ENCODE results near the gene CNOT4.

DNA sequence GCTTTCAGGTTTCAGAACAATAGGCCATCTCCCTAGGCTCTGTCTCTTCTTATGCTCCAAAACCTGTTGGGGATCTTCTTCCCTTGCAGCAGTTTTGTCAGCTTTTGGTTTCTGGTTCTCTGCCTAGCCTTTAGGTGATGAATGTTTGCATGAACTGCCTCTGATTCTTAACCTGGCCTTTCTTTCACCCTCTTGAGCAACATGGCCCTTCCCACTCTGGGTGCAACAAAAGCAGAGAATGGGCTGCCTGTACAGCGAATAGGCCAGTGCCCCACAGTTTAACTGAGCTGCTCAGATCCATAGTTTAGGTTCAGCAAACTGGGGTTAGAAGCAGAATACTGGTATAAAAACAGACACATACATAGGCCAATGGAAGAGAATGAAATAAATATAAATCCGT, 29.7 kb upstream of the CNOT4 start:
- TF ChIP-seq, protein P1, sequence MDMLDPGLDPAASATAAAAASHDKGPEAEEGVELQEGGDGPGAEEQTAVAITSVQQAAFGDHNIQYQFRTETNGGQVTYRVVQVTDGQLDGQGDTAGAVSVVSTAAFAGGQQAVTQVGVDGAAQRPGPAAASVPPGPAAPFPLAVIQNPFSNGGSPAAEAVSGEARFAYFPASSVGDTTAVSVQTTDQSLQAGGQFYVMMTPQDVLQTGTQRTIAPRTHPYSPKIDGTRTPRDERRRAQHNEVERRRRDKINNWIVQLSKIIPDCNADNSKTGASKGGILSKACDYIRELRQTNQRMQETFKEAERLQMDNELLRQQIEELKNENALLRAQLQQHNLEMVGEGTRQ (IDR thresholded peaks at IDR 0.05; ENCODE audit: low read depth, low read length), result no peak
- TF ChIP-seq RAD21 (IDR thresholded peaks at IDR 0.05; ENCODE audit: low read length), result no peak
- TF ChIP-seq, protein P2, sequence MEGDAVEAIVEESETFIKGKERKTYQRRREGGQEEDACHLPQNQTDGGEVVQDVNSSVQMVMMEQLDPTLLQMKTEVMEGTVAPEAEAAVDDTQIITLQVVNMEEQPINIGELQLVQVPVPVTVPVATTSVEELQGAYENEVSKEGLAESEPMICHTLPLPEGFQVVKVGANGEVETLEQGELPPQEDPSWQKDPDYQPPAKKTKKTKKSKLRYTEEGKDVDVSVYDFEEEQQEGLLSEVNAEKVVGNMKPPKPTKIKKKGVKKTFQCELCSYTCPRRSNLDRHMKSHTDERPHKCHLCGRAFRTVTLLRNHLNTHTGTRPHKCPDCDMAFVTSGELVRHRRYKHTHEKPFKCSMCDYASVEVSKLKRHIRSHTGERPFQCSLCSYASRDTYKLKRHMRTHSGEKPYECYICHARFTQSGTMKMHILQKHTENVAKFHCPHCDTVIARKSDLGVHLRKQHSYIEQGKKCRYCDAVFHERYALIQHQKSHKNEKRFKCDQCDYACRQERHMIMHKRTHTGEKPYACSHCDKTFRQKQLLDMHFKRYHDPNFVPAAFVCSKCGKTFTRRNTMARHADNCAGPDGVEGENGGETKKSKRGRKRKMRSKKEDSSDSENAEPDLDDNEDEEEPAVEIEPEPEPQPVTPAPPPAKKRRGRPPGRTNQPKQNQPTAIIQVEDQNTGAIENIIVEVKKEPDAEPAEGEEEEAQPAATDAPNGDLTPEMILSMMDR (conservative IDR thresholded peaks at IDR 0.05; ENCODE audit: low read depth, low read length), result no peak
- TF ChIP-seq POLR2A (IDR thresholded peaks at IDR 0.05; ENCODE audit: low read depth, low read length), result no peak
- TF ChIP-seq SMC3 (IDR thresholded peaks at IDR 0.05; ENCODE audit: low read depth, low read length), result no peak
- TF ChIP-seq CEBPB (IDR thresholded peaks at IDR 0.05; ENCODE audit: low read depth, low read length), result no peak
- TF ChIP-seq RCOR1 (IDR thresholded peaks at IDR 0.05; ENCODE audit: insufficient replicate concordance, low read length), result no peak
- TF ChIP-seq MAZ (IDR thresholded peaks at IDR 0.05; ENCODE audit: borderline replicate concordance, low read depth, low read length), result no peak
- no peak for TF ChIP-seq BHLHE40 (IDR thresholded peaks at IDR 0.05; ENCODE audit: low read depth, low read length)
- no peak for TF ChIP-seq FOS (IDR thresholded peaks at IDR 0.05; ENCODE audit: low read depth, low read length)
- no peak for TF ChIP-seq RFX5 (IDR thresholded peaks at IDR 0.05; ENCODE audit: low read depth, low read length)
- no peak for TF ChIP-seq MXI1 (IDR thresholded peaks at IDR 0.05; ENCODE audit: borderline replicate concordance, low read depth, low read length)
- TF ChIP-seq MAFK (IDR thresholded peaks at IDR 0.05; ENCODE audit: low read depth, low read length), result no peak
- no peak for TF ChIP-seq CHD1 (IDR thresholded peaks at IDR 0.05; ENCODE audit: low read depth, low read length)

All from IMR-90 (cell line).